Stimulated activated effector memory CD8-positive, alpha-beta T cell treated with anti-CD3 and anti-CD28 coated beads, Interleukin-12 subunit alpha, Interleukin-12 subunit beta, amount 100 ng/mL, for 72 hours (primary cell): Measurements from ENCODE around the gene ZNF423.

Experiments used
- ATAC-seq: fragments of 150-1000 bp; cut with Tn5 transposase; 2 replicates; pipeline ENCODE4 v1.10.0; 2021
- DNase-seq, 2 donors: peaks; one replicate each; pipeline ENCODE4 v3.0.0; 2021 to 2022; ENCODE audit warnings: low spot score in 2 of 2
- H3K27ac Mint-ChIP-seq: one replicate; pipeline ENCODE4 v1.8.0; 2022; ENCODE audit warnings: mild to moderate bottlenecking, mixed read lengths
- H3K36me3 Mint-ChIP-seq: one replicate; pipeline ENCODE4 v1.8.0; 2022; ENCODE audit warnings: mild to moderate bottlenecking, mixed read lengths
- H3K4me1 Mint-ChIP-seq: one replicate; pipeline ENCODE4 v1.8.0; 2022; ENCODE audit warnings: mixed read lengths
- H3K4me3 Mint-ChIP-seq: one replicate; pipeline ENCODE4 v1.8.0; 2022; ENCODE audit warnings: mild to moderate bottlenecking, mixed read lengths
- H3K9me3 Mint-ChIP-seq: one replicate; pipeline ENCODE4 v1.8.0; 2022; ENCODE audit warnings: mixed read lengths

Gene ZNF423

DNA sequence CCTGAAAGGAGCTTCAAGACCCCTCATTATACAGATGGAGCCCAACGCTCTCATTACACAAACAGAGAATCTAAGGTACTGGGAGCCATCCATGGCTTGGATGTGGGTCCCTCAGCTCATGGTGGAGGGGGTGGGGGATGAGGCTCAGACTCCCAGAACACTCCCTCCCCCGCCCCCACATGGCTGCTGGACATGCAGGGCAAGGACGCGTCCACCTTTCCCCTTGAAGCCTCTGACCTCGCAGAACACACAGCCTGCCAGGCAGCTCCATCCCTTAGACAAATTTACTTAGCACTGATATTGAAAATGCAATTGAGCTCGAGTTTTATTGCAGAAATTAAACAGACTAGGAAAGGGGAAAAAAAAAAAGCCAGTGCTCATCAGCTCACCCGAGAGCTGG lies 203.9 kb downstream of the ZNF423 start:
- Mint-ChIP-seq H3K27ac (no peak overlapping the region), H3K36me3 (no peaks in the 10 kb centered on the region), H3K4me1 (no peaks in the 10 kb centered on the region), H3K4me3 (no peak overlapping the region), H3K9me3 (peaks cover 13% of the 10 kb centered on the region)
- no peak for ATAC-seq
- DNase-seq: no peak

DNA sequence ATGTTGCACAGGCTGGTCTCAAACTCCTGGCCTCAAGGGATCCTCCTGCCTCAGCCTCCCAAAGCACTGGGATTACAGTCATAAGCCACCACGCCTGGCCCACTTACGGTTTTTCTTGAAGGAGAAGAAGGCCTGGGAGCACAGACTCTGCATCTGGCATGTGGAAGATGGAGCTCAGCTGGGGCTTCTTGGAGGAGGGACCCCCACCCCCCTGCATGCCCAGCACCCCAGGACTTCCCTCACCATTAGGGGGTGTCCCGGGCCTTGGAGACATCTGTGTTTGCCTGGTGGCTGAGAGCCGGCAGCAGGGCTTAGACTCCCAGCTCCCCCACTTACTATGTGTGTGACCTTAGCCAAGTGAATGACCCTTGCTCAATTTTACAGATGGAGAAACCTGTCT lies 204.7 kb downstream of the ZNF423 start:
- ATAC-seq: no peak
- no peak overlapping the region for H3K27ac Mint-ChIP-seq
- H3K9me3 Mint-ChIP-seq: peaks cover 13% of the 10 kb centered on the region
- H3K4me1 Mint-ChIP-seq: no peaks in the 10 kb centered on the region
- DNase-seq: no peak
- H3K36me3 Mint-ChIP-seq: no peaks in the 10 kb centered on the region
- no peak overlapping the region for H3K4me3 Mint-ChIP-seq

DNA sequence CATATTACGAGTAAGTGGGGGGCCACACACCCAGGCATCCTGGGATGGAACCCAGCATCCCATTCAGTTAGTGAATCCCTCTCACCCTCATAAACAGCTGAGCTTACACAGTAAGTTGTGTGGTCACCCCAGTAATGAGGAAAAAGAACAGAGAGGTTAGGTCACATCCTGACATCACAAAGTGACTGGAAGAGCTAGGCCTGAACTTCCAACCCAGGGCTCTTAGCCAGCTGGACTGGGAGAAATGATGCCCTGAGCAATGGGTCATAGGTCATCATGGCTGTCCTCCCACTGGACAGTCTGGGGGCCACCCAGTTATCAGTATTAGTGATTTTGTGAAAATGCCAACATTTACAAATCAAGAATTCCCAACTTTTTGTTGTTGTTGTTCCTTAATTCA lies 205.3 kb downstream of the ZNF423 start:
- ATAC-seq (no peak), DNase-seq (no peak)
- H3K4me1 Mint-ChIP-seq: no peaks in the 10 kb centered on the region
- no peaks in the 10 kb centered on the region for H3K36me3 Mint-ChIP-seq
- H3K9me3 Mint-ChIP-seq: peaks cover 16% of the 10 kb centered on the region
- H3K4me3 Mint-ChIP-seq: no peak overlapping the region
- no peak overlapping the region for H3K27ac Mint-ChIP-seq

DNA sequence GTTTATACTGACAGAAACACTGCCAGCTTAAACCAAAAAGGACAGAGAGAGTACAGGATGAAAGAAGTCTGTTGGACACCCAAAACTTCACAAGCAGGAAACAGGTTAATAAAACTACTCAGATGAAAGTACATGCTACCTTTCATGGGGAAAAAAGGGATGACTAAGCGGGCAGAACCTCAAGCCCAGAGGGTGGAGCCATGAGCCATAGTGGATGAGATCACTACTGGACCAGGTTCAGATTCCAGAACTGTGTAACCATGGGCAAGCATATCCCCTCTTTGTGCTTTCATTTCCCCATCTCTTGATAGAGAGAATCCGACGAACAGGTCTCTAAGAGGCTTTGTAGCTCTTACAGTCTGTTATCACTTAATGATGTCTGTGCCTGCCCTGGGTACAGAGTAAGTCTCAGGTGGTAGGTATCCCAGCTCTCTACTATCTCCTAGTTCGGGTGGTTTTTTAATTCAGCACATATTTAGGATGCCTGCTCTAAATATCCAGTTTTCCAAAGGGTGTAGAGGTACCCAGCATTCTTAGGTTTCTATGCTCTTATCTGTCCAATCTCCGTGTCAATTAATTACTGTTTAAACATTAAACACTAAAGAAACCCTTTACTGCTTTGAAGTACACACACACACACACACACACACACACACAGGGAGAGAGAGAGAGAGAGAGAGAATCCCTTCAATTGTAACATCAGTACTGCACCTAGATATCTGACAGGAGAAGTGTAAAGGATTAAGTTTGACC lies 206.7 kb downstream of the ZNF423 start:
- ATAC-seq (no peak), DNase-seq (no peak)
- peaks cover 16% of the 10 kb centered on the region for H3K9me3 Mint-ChIP-seq
- no peak overlapping the region for H3K27ac Mint-ChIP-seq
- H3K36me3 Mint-ChIP-seq: no peaks in the 10 kb centered on the region
- no peaks in the 10 kb centered on the region for H3K4me1 Mint-ChIP-seq
- no peak overlapping the region for H3K4me3 Mint-ChIP-seq

DNA sequence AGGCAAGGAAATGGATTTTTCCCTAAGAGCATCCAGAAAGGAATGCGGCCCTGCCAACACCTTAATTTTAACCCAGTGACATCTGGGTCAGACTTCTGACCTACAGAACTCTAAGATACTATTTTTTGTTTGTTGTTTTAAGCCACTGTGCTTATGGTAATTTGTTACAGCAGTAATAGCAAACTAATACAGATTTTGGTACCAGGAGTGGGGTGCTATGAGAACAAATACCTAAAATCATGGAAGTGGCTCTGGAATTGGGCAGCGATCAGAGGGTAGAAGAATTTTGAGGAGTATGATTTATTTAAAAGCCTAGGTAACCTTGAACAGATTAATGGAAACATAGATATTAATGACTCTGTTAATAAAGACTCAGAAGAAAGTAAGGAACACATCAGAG lies 208.2 kb downstream of the ZNF423 start:
- ATAC-seq: no peak
- Mint-ChIP-seq H3K4me1 (no peaks in the 10 kb centered on the region), H3K9me3 (peaks cover 18% of the 10 kb centered on the region), H3K36me3 (no peaks in the 10 kb centered on the region), H3K27ac (no peak overlapping the region), H3K4me3 (no peak overlapping the region)
- DNase-seq: no peak

DNA sequence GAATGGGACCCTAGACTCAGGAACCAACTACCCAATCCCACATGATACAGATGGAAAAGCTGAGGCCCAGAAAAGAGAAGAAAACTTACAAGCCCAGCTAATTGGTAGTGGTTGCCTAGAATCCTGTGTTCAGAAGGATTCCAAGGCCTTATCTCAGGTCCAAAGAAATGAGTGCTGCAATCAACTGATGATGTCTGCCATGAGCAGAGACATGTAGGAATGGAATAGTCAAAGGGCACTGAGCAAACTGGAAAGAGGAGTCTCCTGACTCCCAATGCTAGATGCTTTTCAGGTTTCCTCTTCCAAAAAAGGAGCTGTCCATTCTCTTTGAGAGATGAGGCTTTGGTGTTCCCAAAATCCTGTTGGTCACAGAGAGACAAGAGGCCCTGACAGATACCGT lies 210.6 kb downstream of the ZNF423 start:
- Mint-ChIP-seq H3K27ac (no peak overlapping the region), H3K9me3 (peaks cover 18% of the 10 kb centered on the region), H3K4me1 (no peaks in the 10 kb centered on the region), H3K4me3 (no peak overlapping the region), H3K36me3 (no peaks in the 10 kb centered on the region)
- ATAC-seq (no peak), DNase-seq (no peak)

DNA sequence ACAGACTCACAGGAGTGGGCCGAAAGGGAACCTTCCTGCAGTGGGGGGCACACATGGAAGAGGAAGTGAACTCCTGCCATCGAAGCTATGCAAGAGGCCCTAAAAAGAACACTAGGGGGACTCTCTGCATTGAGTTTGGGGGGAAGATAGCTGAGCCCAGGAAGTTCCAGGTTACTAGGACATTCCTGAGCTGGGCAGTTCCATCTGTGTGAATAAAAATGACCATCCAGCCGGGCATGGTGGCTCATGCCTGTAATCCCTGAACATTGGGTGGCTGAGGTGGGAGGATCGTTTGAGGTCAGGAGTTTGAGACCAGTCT lies 211.8 kb downstream of the ZNF423 start:
- ATAC-seq (no peak), DNase-seq (no peak)
- H3K36me3 Mint-ChIP-seq: no peaks in the 10 kb centered on the region
- H3K9me3 Mint-ChIP-seq: peaks cover 18% of the 10 kb centered on the region
- no peak overlapping the region for H3K4me3 Mint-ChIP-seq
- no peaks in the 10 kb centered on the region for H3K4me1 Mint-ChIP-seq
- no peak overlapping the region for H3K27ac Mint-ChIP-seq

DNA sequence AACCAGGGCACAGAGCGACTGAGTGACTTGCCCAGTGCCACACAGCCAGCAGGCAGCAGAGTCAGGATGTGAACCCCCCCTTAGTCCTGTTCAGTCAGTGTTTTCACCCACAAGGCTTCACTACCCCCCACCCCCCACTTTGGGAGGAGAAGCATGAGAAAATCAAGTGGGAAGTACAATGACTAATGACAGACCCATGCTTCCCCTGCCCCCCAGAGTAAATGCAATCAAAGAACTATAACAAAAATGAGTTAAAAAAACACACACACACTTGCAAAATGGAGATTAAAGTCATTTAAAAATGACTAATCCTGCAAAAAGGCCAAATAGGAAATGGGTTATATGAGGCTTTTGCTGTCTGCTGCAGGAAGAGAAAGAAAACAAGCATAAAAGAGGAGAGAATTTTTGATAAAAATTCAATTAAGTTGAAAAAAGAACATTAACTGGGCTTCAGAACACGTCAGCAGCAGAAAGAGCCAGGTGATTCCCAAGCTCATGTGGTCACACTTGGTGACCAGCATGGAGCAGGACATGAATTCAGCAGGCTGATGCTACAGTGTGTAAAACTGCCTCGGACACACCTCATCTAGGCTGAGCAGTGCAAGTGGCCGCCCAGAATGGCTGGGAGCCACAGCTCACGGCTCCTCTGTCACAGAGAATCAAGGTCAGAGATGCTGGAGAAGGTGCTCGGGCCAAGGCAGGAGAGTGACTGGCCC lies 212.3 kb downstream of the ZNF423 start:
- H3K4me3 Mint-ChIP-seq: no peak overlapping the region
- no peaks in the 10 kb centered on the region for H3K4me1 Mint-ChIP-seq
- ATAC-seq (no peak), DNase-seq (no peak)
- H3K27ac Mint-ChIP-seq: no peak overlapping the region
- peaks cover 14% of the 10 kb centered on the region for H3K9me3 Mint-ChIP-seq
- H3K36me3 Mint-ChIP-seq: no peaks in the 10 kb centered on the region

DNA sequence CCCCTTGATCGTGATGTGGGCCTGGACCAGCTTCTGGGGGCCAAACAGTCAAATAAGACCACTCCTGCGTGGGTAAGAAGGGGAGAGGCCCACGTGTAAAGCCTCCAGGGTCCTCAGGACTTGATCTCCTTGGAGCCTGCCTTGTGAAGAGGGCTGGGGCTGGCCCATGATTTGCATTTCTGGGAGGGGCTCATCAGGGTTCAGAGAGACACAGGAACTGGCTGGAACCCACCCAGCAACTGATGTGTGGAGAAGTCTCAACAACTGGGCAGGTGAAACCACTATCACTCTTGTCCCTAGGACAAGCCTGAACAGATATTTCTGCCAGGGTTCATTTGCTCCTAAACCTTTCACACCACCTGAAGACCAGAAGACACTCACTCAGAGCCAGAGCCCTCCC lies 214.7 kb downstream of the ZNF423 start:
- no peak for DNase-seq
- Mint-ChIP-seq H3K4me3 (no peak overlapping the region), H3K27ac (no peak overlapping the region)

DNA sequence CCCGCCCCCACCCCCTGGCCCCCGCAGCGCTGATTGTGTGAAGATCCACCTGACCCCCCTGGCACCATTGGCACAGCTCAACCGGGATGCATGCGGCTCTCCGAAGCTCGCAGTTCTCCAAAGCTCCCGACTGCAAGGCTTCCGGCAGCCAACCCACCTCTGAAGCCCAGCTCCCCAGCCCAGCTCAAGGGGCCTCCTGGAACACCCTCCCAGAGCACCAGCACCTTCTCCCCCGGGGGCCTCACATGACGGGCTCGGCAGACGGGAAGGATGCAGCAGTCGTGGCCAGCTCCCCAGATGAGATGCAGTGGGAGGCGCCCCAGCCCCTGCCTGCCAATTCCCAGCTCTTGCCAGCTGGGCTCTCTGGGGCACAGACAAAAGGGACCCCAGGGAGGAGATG lies 215.3 kb downstream of the ZNF423 start:
- Mint-ChIP-seq H3K4me1 (no peaks in the 10 kb centered on the region), H3K9me3 (peaks cover 2% of the 10 kb centered on the region), H3K27ac (no peak overlapping the region), H3K36me3 (no peaks in the 10 kb centered on the region), H3K4me3 (no peak overlapping the region)
- no peak for DNase-seq
- ATAC-seq: no peak

More for the DNA sequence above, 214.7 kb downstream of the ZNF423 start:
- Mint-ChIP-seq H3K36me3 (no peaks in the 10 kb centered on the region), H3K9me3 (peaks cover 5% of the 10 kb centered on the region), H3K4me1 (no peaks in the 10 kb centered on the region)
- no peak for ATAC-seq

DNA sequence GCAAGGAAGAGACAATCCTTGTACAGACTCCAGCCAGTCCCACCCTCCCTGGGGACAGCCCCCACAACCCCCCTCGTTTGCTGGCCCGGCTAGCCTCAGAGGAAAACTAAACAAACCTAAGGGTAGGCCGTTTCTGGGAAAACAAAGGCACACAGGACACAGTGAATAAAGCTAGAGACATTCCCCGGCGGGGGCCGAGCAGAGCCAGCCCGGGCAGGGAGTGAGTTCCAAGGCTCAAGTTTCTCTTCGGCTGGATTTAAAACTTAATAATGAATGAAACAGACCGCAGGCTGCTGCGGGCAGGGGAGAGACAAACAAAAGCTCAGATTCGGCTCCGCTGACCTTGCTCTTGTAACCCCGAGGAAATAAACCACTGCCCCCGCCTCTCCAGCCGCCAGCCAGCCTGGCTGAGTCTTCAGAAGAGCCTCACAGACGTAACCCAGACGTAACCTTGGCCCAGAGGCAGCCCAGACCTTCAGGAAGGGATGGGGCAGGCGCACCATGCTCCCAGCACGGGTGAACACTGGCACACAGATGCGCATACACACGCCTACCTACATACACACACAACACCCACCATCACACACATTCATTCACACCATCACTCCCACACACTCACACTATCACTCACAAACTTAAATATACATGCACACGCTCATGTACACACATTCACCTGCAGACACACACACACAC lies 216.0 kb downstream of the ZNF423 start:
- no peaks in the 10 kb centered on the region for H3K4me1 Mint-ChIP-seq
- H3K36me3 Mint-ChIP-seq: no peaks in the 10 kb centered on the region
- H3K4me3 Mint-ChIP-seq: no peak overlapping the region
- H3K9me3 Mint-ChIP-seq: peaks cover 2% of the 10 kb centered on the region
- DNase-seq (no peak), ATAC-seq (no peak)
- no peak overlapping the region for H3K27ac Mint-ChIP-seq

DNA sequence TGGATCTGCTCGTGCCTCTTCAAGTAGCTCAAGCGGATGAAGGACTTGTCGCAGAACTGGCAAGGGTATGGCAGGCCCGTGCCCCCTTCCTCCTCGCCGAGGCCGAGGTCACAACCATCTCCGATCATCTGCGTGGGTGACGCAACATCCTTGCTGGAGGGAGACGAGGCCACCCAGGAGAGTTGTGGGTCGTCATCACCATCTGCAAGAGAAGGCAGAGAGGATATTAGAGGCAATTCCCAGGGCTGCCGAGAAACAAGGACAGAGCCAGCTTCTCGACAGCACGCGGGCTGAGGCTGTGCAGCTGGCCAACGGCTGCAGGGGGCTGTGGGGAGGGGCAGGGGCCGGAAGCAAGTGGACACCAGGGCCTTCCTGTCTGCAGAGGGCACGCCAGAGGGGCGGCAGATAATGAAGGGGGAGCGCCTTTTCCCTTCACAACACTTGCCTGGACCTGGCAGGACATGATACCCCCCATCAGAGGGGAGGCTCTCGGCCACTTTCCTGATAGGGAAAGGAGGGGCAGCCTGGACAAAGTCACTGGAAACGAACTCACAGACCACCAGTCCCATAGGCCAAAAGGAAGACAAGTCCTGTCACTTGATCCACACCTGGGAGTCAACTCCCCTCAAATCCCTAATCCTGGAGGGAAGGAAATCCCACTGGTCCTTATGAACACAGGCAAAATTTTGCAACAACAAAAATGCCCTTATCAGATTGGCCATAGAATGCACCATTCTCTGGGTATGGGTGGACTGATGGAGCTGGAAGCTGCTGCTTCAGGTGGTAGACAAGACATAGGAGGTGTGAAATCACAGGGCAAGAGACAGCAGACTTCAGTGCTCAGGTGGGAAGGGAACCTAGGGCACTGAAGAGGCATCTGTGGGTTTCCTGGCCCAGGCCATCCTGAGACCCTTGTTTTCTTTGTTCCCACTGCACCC lies 217.0 kb downstream of the ZNF423 start:
- peaks cover 2% of the 10 kb centered on the region for H3K9me3 Mint-ChIP-seq
- H3K36me3 Mint-ChIP-seq: no peaks in the 10 kb centered on the region
- H3K4me1 Mint-ChIP-seq: no peaks in the 10 kb centered on the region
- H3K27ac Mint-ChIP-seq: no peak overlapping the region
- DNase-seq (no peak), ATAC-seq (no peak)
- no peak overlapping the region for H3K4me3 Mint-ChIP-seq

DNA sequence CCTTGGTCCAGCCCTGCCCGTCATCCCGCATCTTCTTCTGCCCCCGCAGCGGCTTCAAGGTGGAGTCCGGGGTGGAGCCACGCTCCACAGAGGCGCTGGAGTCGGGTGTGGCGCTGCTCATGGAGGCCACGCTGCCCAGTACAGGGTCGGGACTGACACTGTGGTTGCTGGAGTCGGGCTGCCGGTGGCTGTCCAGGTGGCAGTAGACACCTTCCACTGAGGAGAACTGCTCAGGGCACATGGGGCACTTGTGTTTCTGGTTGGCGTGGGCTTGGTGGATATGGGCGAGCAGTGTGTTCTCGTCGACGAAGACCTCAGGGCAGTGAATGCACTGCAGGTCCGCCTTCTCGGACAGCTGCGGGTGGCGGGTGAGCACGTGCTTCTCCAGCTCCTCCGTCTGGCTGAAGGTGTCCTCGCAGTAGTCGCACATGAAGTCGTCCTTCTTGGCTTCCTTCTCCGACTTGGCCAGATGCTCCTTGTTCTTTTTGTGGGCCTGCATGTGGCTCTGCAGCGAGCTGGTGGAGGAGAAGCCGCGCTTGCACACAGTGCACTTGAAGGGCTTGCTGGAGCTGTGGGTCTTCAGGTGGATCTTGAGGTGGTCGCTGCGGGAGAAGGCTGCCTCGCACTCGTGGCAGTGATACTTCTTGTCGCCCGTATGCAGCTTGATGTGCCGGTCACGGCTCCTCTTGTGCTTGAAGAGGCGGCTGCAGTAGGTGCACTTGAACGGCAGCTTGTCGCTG lies 217.8 kb downstream of the ZNF423 start:
- no peak overlapping the region for H3K4me3 Mint-ChIP-seq

DNA sequence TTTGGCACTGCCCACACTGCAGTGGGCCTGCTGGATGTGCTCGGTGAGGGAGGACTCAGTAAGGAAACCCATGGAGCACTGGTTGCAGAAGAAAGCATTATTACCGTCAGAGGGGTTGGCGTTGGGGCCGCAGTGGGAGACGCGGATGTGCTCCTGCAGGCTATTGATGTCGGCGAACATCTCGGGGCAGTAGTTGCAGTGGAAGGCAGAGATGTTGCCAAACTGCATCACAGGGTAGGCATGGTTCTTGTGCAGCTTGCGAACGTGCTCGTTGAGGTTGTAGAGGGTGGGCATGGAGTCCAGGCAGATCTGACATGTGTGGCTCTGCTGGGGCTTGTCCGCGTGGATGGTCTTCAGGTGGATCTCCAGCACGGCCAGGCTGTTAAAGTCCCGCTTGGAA lies 218.4 kb downstream of the ZNF423 start:
- Mint-ChIP-seq H3K27ac (no peak overlapping the region), H3K4me3 (no peak overlapping the region), H3K4me1 (no peaks in the 10 kb centered on the region), H3K36me3 (no peaks in the 10 kb centered on the region), H3K9me3 (no peaks in the 10 kb centered on the region)
- ATAC-seq: no peak
- DNase-seq: no peak

More for the DNA sequence above, 217.8 kb downstream of the ZNF423 start:
- ATAC-seq (no peak), DNase-seq (no peak)
- Mint-ChIP-seq H3K4me1 (no peaks in the 10 kb centered on the region), H3K9me3 (no peaks in the 10 kb centered on the region), H3K36me3 (no peaks in the 10 kb centered on the region), H3K27ac (no peak overlapping the region)
